ENCODE measurements around the gene CCP110. TPM values are rescaled to one million over a fixed set of nuclear protein-coding genes. Genes with fewer than 3 reads are reported as not detected.

CCP110 gene
- total RNA-seq, 1 experiment from 2014 or later: 31.8 TPM

DNA sequence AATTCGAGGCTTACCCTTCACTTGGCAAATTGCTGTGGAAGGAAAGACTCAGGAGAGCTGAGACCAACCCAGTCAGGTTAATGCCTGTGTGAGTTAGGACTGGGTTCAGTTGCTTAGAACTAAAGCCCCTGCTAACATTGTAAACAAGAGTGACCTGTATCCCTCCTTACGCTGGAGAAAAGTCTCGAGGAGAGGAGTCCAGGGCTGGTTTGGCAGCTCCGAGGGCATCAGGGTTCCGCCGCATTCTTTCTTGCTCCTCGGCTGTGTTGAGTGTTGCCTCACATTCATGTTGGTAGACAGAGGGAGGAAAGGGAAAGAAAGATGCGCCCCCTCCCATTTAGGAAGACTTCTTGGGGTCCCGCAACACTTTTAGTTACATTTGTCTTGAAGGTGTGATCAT is 50.3 kb downstream of the CCP110 start:
- DNase-seq (ENCODE audit: low read depth, low spot score) (no peak), ATAC-seq (no peak)
- no peak overlapping the region for H3K27ac ChIP-seq (ENCODE audit: low read length)
- no peaks in the 10 kb centered on the region for H3K27me3 ChIP-seq (ENCODE audit: control insufficient read depth, insufficient read depth, low read length)
- CTCF ChIA-PET: interaction anchor here (1.7 kb wide), 1 partner anchor 10 kb away, joined by 7 read pairs; no protein-coding TSS in a partner anchor
- H3K36me3 ChIP-seq (ENCODE audit: control insufficient read depth, insufficient read depth, low read length): peaks cover 14% of the 10 kb centered on the region
- POLR2A ChIA-PET: no interaction called here
- no TSS peak for BruUV-seq (replicated peaks)
- no peaks in the 10 kb centered on the region for H3K9me3 ChIP-seq (ENCODE audit: control insufficient read depth, insufficient read depth, low read depth, low read length)
- H3K4me3 ChIP-seq (ENCODE audit: low read depth in 2 of 2, low read length in 2 of 2): no peak overlapping the region
- intact Hi-C loops (cut with micrococcal nuclease; ENCODE audit: unreplicated experiment) (no loop called here), in situ Hi-C loops (cut with HindIII; ENCODE audit: low pct_unique_long_range_greater_than_20kb, low sequenced_read_pairs) (no loop called here)
- TF ChIP-seq CTCF (IDR thresholded peaks at IDR 0.05) (no peak), POLR2AphosphoS5 (IDR thresholded peaks at IDR 0.05; ENCODE audit: low read depth, low read length) (no peak), REST (IDR thresholded peaks at IDR 0.05; ENCODE audit: insufficient read depth in 1 of 2, low read depth in 2 of 2, low read length in 1 of 2) (no peak), TCF7L2 (IDR thresholded peaks at IDR 0.05; ENCODE audit: low read depth, low read length) (no peak)
- no peaks in the 10 kb centered on the region for H3K4me1 ChIP-seq (ENCODE audit: control insufficient read depth, insufficient read depth, low read length)

GRCh38 chr16:19574615-19575014 is 50.9 kb downstream of the CCP110 start:
- BruUV-seq (replicated peaks): no TSS peak
- no peak for DNase-seq (ENCODE audit: low read depth, low spot score)
- H3K36me3 ChIP-seq (ENCODE audit: control insufficient read depth, insufficient read depth, low read length): peaks cover 13% of the 10 kb centered on the region
- no peak for TF ChIP-seq SIN3A (IDR thresholded peaks at IDR 0.05; ENCODE audit: borderline replicate concordance, insufficient read depth, low read depth, low read length)
- no peak for TF ChIP-seq CTCF (IDR thresholded peaks at IDR 0.05)
- TF ChIP-seq REST (IDR thresholded peaks at IDR 0.05; ENCODE audit: insufficient read depth in 1 of 2, low read depth in 2 of 2, low read length in 1 of 2): no peak
- no peak for TF ChIP-seq TCF7L2 (IDR thresholded peaks at IDR 0.05; ENCODE audit: low read depth, low read length)
- TF ChIP-seq POLR2AphosphoS5 (IDR thresholded peaks at IDR 0.05; ENCODE audit: low read depth, low read length): no peak
- ChIA-PET POLR2A (no interaction called here), CTCF (no interaction called here)
- H3K27ac ChIP-seq (ENCODE audit: low read length): no peak overlapping the region
- no peaks in the 10 kb centered on the region for H3K4me1 ChIP-seq (ENCODE audit: control insufficient read depth, insufficient read depth, low read length)
- no peaks in the 10 kb centered on the region for H3K27me3 ChIP-seq (ENCODE audit: control insufficient read depth, insufficient read depth, low read length)
- no peaks in the 10 kb centered on the region for H3K9me3 ChIP-seq (ENCODE audit: control insufficient read depth, insufficient read depth, low read depth, low read length)
- H3K4me3 ChIP-seq (ENCODE audit: low read depth in 2 of 2, low read length in 2 of 2): no peak overlapping the region
- in situ Hi-C loops (cut with HindIII; ENCODE audit: low pct_unique_long_range_greater_than_20kb, low sequenced_read_pairs): no loop called here
- ATAC-seq: no peak
- intact Hi-C loops (cut with micrococcal nuclease; ENCODE audit: unreplicated experiment): no loop called here
